HG02798 (cell line): ENCODE measurements around the gene CCT7.
"Not testable (repeated sequence)": the region's sequence is repeated elsewhere in the genome, so short reads cannot be mapped to it uniquely, and the experiment has no call there.

Source experiments
- ATAC-seq: cut with Tn5 transposase; IDR thresholded peaks from one replicate; pipeline ENCODE4 v1.9.1; 2021; ENCODE audit warnings: mild to moderate bottlenecking; ENCODE audit not compliant: unreplicated experiment, poor library complexity

Gene CCT7

DNA sequence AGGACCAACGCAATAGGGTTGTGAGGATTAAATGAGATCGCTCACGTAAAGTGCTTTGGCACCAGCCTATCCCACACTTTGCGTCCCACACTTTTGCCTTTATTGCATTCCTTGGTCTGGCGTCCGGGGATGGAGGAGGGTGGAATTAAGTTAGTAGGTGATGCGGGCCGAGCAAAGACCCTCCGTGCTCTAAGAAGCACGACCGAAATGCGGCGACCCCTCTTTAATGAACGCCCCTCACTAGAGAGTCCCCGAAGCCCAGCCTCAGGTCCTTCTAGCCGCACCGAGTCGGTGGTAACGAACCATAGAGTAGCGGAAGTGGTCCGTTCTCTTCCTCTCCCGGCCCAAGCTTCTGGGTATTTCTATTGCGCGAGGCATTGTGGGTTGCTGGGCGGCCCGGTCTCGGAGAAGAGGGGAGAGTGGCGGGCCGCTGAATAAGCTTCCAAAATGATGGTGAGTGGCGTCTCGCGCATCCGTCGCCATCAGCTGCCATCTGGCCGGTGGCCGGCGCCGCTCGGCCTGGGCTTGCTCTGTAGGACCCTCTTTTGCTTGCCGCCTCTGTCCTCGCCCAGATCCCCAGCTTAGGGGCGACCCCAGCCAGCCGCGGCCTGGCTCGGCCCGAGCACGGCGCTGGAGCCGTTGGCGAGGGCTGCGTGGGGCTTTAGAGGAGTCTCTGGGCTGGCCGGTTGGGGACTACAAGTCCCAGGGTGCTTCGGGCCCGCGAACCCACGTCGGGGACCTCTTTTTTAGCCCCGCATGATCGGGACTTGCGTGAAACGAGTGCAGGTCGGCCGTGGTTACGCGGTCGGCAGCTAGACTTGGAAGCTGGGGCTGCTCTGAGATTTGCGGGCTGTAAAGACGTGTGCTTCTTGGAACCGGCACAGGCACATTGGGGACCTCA is at the start of gene CCT7:
TSS of gene CCT7 (plus strand) at position 377 of the 901 bp plus-strand sequence. CDS start at position 448, 71 bp downstream.
- ATAC-seq, result peak; percentile 69

DNA sequence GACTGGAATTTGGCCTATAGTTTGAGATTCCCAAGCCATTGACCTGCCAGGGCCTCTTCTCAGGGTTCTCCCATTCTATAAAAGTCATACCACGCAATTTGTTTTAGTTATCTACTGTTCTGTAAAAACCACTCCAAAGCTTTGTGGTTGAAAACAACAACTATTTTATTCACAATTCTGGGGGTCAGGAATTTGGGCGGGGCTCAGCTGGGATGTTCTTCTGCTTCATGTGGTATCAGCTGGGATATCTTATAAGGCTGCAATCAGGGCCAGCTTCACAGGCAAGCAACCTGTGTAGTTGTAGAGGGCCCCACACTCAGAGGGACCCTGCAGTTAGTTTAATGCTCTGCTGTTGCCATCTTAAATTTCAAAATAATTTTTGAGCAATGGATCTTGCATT is 48.1 kb upstream of the CCT7 start:
- no peak for ATAC-seq

DNA sequence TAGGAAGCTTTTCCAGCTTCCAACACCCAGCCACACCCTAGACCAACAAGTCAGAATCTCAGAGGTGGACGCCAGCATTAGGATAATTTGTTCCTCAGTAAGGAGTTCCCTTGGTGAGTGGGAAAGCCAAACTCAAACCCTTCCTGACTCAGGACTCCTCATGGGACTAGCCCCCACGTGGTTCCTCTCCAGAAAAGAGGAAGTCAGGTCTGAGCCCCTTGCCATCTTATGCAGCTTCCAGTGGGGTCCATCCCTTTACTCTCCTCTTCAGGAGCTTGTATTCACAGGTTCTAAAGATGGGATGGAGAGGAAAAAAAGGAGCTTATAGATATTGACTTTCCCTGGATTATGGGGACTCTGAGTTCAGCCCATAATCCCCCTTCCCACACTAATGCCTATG is 46.6 kb upstream of the CCT7 start:
- ATAC-seq, result no peak

DNA sequence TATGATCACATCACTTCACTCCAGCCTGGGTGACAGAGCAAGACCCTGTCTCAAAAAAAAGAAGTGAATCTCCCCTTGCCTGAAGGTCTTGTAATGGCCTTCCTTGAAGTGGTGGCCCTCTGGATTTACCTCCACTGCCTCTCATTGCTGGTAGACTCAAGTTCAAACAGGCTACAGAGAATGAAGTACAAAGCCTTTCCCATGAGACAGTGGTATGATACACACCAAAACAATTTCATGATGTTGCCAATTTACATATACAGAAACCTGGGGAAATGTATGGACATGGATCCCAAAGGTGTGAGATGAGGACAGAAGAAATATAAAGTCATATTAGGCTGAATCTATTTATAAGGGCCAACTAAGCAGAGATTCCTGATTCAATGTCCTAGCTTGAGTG is 36.5 kb upstream of the CCT7 start:
- no peak for ATAC-seq

DNA sequence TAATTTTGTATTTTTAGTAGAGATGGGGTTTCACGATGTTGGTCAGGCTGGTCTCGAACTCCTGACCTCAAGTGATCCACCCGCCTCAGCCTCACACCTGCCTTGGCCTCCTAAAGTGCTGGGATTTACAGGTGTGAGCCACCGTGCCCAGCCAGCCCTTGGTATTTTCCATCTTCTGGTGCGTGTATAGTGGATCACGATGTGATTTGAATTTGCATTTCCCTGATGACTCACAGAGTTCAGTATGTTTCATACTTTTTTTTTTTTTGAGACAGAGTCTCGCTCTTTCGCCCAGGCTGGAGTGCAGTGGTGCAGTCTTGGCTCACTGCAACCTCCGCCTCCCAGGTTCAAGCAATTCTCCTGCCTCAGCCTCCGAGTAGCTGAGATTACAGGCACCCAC is 33.8 kb upstream of the CCT7 start:
- ATAC-seq, result not testable (repeated sequence)

DNA sequence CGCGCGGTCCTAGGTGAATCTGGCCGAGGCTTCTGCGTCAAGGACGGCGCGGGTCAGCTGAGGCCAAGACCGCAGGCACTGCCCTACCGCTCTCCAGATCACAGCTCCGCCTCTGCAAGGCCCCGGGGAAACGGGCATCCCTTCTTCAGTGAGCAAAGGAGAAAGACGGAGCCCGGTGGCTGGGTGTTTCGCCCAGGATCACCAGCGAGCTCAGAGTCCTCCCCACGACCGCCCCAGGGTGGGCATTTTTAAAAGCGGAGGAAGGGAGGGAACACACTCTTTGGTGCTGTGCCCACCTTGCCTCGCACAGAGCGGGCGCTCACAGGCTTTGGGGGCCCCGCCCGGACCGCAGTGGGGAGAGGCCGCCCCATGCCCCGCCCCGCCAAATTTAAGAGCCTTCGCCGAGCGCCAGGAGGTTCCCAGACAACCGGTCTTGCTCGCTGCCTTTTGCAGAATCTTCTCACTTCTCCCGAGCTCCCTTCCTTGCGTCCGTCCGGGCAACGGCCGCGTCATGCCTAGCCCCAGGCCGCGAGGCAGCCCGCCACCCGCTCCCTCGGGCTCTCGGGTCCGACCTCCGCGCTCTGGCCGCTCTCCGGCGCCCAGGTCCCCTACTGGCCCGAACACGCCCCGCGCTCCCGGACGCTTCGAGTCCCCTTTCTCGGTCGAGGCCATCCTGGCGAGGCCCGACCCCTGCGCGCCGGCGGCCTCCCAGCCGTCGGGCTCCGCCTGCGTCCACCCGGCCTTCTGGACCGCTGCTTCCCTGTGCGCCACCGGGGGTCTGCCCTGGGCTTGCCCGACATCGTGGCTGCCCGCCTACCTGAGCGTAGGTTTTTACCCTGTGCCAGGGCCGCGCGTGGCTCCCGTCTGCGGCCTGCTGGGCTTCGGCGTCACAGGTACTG is 31.7 kb upstream of the CCT7 start, which contains the start of gene NOTO:
TSS of gene NOTO (plus strand) at position 419 of the 899 bp plus-strand sequence. CDS start at position 512, 93 bp downstream.
- no peak for ATAC-seq

DNA sequence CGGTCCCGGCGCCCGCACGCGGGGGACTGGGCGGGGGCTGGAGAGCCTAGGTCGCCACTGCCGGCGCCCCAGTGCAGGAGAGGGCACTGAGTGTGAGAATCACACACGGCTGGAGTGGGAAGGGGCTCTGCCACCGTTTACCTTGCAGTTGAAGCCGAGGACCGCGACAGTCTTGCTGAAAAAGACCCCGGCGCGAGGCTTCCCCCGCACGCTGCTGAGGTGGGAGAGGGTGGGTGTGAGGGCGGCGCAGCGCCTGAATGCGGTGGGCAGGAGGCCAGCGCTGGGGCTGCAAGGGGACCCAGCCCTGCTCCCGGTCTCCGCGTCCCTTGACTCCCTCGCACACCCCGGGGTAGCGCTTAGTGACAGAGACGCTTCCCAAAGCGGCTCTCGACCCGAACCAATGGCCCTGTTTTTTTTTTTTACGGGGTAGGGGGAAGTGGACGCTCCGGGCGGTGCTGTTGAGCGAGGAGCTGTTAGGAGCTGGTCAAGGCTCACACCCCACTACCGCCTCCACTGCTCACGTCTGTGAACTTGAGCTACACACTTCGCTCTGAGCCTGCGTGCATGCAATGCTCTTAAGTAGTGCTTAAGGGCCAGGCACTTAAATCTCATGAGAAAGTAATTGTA is 30.9 kb upstream of the CCT7 start:
- no peak for ATAC-seq

DNA sequence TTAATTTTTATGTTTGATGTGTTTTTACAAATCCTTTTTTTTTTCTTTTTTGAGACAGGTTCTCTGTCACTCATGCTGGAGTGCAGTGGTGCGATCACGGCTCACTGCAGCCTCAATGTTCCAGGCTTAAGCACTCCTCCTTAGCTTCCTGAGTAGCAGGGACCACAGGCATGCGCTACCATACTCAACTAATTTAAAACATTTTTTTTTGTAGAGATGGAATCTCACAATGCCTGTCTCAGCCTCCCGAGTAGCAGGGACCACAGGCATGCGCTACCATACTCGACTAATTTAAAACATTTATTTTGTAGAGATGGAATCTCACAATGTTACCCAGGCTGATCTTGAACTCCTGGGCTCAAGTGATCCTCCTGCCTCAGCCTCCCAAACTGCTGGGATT is 28.5 kb upstream of the CCT7 start:
- no peak for ATAC-seq

DNA sequence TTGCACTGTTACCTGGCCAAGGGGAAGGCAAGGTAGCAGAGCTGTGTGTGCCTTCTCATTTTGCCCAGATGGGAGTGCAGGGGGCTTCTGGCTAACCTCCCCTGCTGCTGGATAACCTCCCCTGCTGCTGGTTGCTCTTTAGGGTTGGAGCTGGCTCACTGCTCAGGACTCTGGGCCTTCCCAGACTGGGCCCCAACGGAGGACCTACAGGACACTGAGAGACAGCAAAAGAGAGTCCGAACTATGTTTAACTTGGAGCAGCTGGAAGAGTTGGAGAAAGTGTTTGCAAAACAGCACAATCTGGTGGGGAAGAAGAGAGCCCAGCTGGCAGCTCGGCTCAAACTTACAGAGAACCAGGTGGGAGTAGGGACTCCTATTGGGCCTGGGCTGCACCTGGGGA is 25.9 kb upstream of the CCT7 start:
- ATAC-seq, result no peak

DNA sequence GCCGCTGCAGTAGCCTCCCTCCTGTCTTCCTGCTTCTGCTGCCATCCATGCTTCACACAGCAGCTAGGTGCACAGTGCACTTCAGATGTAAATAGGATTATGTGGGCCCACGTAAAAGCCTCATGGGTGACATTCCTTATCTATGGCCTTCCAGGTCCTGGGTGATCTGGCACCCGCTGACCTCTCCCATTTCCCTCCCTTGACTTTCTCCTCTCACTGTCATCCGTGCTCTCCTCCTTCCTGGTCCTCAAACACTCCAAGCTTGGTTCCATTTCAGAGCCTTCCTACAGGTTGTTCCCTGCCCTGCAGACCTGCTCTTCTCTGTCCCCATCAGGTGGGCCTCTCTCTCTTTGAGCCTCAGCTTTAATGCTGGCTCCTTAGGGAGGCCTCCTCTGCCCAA is 24.1 kb upstream of the CCT7 start:
- ATAC-seq, result no peak

DNA sequence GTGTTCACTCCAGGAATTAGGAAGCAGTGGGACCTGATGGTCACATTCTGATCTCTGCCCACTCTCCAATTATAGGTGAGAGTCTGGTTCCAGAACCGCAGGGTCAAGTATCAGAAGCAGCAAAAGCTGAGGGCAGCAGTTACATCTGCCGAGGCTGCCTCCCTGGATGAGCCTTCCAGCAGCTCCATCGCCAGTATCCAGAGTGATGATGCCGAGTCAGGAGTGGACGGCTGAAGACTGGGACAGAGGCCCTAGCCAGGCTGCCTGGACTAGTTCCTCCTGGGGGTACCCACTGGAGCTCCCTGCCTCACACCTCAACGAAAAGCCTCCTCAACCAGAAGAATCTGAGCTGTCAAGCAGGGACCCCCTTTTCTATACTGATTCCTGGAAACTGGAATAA is 23.4 kb upstream of the CCT7 start:
- ATAC-seq, result no peak

DNA sequence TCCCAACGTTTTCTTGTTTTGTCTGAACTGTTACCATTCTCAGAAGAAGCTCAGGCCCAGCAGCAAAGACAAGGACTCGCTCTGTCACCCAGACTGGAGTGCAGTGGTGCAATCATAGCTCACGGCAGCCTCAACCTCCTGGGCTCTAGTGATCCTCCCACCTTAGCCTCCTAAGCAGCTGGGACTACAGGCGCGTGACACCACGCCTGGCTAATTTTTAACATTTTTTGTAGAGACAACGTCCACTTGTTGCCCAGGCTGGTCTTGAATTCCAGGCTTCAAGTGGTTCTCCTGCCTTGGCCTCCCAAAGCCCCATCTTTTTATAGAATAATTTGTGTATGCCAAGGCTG is 22.0 kb upstream of the CCT7 start:
- ATAC-seq, result no peak

DNA sequence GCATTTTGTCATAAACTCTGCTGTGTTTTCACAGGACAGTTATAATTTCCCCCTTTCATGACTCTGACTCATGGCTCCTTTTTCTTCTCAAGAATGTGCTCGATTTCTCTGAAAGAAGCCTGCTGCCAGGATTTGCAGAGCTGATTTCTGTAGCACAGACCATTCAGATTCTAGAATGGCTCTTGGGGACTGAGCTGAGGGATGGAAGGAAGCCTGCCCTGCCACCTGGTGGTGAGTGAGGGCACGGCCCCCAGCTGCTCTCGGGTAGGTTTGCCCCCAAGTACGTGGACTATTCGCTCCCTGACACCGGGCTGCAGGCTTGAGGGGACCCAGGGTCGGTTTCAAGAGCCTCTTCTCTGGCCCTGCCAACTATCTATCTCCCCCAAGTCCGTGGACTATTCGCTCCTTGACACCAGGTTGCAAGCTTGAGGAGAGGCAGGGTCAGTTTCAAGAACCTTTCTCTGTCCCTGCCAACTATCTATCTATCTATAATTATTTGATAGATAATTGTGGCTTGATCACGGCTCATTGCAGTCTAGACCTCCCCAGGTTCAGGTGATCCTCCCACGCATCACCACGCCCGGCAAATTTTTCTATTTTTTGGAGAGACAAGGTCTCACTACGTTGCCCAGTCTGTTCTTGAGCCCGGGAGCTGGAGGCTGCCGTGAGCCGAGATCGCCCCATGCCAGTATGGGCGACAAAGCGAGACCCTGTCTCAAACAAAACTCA is 21.5 kb upstream of the CCT7 start:
- peak; percentile 73 for ATAC-seq

DNA sequence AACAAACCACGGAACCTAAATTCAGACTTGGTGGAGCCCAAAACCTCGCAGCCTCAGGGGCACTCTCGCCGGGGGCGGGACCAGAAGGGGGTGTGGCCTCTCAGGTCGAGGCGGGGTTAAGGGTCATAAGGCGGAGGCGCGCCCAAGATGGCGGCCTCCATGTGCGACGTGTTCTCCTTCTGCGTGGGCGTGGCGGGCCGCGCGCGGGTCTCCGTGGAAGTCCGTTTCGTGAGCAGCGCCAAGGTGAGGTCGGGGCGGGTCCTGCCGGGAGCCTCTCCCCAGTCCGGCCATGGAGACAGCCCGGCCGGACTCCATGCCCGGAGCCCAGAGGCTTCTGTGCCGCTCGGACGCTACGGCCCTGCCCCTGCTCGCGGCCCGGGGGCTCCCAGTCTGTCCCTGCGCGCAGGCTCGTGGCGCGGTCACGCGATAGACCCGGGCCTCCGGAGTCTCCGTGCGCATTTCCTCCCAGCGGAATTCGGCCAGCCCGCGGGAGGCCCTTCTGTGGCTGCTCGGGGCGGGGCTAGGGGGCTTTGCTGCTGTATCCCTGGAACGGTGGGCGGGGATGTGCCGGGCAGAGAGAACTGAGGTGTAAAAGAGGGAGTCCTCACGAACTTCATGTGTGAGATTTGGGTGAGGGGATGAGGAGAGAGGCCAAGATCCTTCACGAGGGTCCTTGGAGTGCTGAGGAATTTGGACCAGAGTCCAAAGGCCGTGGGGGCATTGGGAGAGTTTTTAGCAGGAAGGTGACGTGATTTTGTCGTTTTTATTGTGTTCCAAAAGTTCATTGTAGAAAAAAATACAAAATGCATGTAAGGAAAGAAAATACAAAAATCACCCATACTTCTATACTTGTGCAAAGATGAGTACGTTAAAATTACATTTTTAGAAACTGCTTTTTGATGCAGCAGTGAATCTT is 19.7 kb upstream of the CCT7 start, which contains the start of gene SMYD5:
TSS of gene SMYD5 (plus strand) at position 126 of the 916 bp plus-strand sequence. CDS start at position 148, 22 bp downstream.
- ATAC-seq, result peak; percentile 95

DNA sequence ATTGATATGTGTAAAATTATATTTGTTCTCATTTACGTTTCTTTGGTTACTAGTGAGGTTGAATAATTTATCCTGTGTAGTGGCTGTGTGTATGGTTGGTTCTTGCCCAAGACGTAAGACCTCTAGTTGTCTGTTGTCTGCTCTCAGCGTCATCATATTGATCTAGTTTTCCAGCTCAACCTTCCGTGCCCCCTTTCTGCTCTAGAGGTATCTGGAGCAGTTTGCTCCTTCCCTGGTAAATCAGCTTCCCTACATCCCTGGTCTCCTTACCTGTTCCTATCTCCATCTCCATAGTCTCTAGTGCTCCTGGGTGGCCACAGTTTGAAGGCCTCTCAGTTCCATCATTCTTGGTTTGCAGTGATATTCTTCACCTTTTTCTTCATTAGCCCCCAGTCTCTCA is 18.9 kb upstream of the CCT7 start:
- no peak for ATAC-seq

DNA sequence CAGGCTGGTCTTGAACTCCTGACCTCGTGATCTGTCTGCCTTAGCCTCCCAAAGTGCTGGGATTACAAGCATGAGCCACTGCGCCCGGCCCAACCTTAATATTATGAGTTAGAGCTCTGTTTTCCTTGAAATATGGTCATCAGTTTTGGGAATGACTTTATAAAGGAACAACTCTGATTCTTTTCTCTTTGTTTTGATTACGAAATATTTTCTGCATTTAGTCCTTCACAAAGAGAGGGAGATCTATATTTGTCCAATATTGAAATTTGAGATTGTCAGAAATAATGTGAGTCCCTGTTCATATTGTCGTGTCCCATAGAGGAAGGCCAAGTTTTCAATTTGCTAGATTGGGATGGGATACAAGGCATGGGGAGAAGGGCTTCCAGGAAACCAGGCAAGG is 16.9 kb upstream of the CCT7 start:
- ATAC-seq, result no peak

DNA sequence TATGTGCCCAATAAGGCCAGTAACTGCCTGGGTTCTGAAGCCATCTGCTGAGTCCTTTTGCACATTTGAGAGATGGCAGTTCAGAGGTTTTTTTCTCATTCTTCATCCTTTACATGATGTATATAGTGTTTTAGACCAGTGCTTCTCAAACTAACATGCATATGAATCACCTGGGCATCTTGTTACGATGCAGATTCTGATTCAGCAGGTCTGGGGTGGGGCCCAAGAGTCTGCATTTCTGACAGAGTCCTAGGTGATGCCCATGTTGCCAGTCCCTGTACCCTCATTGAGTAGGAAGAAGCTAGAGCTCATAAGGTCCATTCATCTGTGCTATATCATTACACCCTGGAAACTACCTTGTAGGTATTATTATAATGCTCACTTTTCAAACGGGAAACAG is 16.3 kb upstream of the CCT7 start:
- no peak for ATAC-seq

DNA sequence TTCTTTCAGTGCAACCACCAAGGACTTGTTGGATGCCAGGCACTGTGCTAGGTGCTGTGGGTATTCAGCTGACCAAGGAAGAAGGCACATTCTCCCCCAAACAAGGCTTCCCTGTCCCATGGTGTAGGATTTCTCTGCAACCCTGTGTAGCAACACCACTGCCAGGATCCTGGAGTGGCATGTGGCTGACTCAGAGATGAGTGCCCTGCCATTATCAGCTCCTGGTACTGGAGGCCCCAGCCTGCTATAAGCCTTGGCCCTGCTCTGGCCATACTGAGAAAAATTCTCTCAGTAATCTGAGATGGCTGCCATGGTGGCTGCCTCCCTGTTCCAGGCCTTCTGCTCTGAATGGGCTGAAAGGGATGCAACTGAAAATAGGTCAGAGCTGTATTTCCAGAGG is 15.8 kb upstream of the CCT7 start:
- ATAC-seq, result no peak

DNA sequence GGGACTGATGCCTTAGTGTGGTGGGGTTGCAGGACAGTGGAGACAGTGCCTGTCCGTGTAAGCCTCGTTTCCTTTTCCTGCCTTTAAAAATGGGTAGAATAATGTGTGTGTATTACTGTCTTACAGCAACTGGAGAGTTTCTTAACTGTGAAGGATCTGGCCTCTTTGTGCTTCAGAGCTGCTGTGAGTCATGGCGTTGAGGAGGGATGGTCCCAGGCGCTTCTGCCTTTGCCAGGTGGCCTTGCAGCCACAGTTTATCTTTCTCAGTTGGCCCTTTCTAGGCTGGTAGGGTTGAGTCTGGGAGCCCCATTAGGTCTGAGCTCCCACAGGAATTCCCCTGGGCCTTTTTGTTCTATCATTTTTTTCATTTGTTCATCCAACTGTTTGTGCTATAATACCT is 10.3 kb upstream of the CCT7 start:
- ATAC-seq, result no peak
